Fibroblast of the aortic adventitia (primary cell): ENCODE data around the gene HMCES. TPM values are rescaled to one million over a fixed set of nuclear protein-coding genes. Genes with fewer than 3 reads are reported as not detected.
A peak's percentile ranks its signal among the peaks of the same experiment; 100 is the strongest.

ENCODE experiments used
- DNase-seq: peaks from one replicate; pipeline ENCODE4 v3.0.0-alpha.2; 2010; ENCODE audit warnings: low read depth
- H3K4me3 ChIP-seq: 2 replicates; pipeline ENCODE4 v1.5.1; 2011; ENCODE audit warnings: low read depth, mild to moderate bottlenecking, control low read depth, low read length, moderate library complexity
- total RNA-seq: library from RNA; depleted of rRNA; stranded (reverse); fragments of >200 nt; gene quantifications from 2 replicates; pipeline ENCODE4 v1.2.3, GENCODE V29; 2012; ENCODE audit warnings: low replicate concordance
- TF ChIP-seq, protein P1 (sequence below): IDR thresholded peaks from 2 replicates; pipeline ENCODE4 v1.5.1; 2011; ENCODE audit warnings: mild to moderate bottlenecking, low read length, control low read depth, inconsistent platforms; ENCODE audit not compliant: insufficient read depth

Gene HMCES, protein sequence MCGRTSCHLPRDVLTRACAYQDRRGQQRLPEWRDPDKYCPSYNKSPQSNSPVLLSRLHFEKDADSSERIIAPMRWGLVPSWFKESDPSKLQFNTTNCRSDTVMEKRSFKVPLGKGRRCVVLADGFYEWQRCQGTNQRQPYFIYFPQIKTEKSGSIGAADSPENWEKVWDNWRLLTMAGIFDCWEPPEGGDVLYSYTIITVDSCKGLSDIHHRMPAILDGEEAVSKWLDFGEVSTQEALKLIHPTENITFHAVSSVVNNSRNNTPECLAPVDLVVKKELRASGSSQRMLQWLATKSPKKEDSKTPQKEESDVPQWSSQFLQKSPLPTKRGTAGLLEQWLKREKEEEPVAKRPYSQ
- 9.2 and 11.1 TPM in 2 replicates for total RNA-seq

GRCh38 chr3:129278439-129278965 is at the start of gene HMCES:
TSS of gene HMCES (plus strand) at chr3:129278870. CDS start at chr3:129279733, 863 bp downstream.
- DNase-seq, result peak; percentile 71

GRCh38 chr3:129228891-129229585 is 49.6 kb upstream of the HMCES start:
- no peak overlapping the region for H3K4me3 ChIP-seq
- peak; percentile 69 for DNase-seq
- TF ChIP-seq, protein P1, sequence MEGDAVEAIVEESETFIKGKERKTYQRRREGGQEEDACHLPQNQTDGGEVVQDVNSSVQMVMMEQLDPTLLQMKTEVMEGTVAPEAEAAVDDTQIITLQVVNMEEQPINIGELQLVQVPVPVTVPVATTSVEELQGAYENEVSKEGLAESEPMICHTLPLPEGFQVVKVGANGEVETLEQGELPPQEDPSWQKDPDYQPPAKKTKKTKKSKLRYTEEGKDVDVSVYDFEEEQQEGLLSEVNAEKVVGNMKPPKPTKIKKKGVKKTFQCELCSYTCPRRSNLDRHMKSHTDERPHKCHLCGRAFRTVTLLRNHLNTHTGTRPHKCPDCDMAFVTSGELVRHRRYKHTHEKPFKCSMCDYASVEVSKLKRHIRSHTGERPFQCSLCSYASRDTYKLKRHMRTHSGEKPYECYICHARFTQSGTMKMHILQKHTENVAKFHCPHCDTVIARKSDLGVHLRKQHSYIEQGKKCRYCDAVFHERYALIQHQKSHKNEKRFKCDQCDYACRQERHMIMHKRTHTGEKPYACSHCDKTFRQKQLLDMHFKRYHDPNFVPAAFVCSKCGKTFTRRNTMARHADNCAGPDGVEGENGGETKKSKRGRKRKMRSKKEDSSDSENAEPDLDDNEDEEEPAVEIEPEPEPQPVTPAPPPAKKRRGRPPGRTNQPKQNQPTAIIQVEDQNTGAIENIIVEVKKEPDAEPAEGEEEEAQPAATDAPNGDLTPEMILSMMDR, result no peak

More at GRCh38 chr3:129278439-129278965, at the start of gene HMCES:
- H3K4me3 ChIP-seq, result peak within 1 kb of the TSS; percentile 87
- TF ChIP-seq, protein P1, result no peak

- H3K4me3 ChIP-seq, result no peak overlapping the region
- peak; percentile 76 for DNase-seq
- TF ChIP-seq, protein P1, result no peak
Observed at GRCh38 chr3:129230311-129231019, 48.2 kb upstream of the HMCES start.

DNA sequence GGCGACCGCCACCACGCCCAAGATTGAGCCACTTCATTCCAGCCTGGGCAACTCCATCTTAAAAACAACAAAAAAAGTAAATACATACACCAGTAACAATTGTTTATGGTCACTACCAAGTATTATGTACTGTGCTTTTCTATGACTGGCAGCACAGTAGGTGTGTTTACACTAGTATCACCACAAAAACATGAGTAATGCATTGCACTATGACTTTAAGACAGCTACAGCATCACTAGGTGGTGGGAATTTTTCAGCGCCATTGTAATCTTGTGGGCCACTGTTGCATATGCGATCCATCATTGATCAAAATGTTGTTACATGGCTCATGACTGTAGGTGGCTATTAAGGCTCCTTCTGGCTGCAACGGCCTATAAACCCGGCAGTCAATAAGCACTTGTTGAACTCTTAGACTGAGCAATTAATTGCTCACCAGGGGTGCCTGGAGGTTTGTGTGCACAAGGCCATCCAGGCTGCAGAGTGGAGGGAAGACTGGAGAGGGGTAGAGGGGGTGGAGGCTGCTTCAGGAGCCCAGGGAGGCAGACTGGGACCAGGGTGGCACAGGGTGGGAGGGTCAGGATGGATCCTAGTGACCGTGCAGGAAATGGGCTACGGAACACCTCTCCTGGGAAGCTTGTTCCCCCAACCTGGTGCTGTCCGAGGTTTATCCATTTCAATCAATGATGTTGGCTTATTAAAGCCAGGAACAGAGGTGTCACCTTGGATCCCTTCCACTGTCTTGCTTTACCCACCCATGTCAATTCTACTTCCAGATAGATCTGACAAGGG is 47.1 kb upstream of the HMCES start:
- DNase-seq, result no peak
- no peak overlapping the region for H3K4me3 ChIP-seq
- TF ChIP-seq, protein P1, result no peak

DNA sequence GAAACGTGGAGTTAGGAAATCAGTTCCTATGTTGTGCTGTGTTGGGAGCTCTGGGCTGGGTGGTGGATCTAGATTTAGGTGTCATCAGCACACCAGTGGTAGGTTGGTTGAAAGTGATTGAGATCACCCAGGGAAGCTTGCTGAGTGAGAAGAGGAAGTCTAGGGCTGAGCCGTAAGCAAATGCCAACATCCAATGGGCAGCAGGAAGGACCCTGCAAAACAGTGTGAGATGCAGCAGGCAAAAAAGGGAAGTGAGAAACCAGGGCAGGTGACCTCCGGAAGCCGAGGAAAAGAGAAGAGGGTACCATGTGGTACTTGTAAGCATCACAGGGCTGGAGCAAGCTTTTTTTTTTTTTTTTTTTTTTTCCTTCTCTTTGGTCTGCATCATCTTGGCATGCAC is 45.1 kb upstream of the HMCES start:
- TF ChIP-seq, protein P1, result no peak
- no peak overlapping the region for H3K4me3 ChIP-seq
- no peak for DNase-seq

DNA sequence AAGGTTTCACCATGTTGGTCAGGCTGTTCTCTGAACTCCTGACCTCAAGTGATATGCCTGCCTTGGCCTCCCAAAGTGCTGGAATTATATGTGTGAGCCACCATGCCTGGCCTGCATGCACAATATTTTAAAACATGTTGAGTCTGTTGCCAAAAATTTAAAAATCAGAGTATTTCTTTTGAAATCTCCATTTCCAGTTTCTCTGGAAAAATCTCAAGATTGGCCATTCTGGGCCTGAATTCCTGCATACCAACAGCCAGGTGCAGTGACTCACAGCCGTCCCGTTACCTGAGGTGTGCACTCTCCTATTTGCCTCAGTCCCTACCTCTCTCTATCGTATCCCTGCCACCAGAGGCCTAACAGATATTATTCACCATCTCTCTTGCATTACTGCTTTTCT is 44.2 kb upstream of the HMCES start:
- TF ChIP-seq, protein P1, result no peak
- DNase-seq, result no peak
- no peak overlapping the region for H3K4me3 ChIP-seq
